Posterior vena cava (tissue), 2 donors: ENCODE measurements around the gene CMIP. TPM values are rescaled to one million over a fixed set of nuclear protein-coding genes. Genes with fewer than 3 reads are reported as not detected.
"Not testable (repeated sequence)": the region's sequence is repeated elsewhere in the genome, so short reads cannot be mapped to it uniquely, and the experiment has no call there.

Experiments
- DNase-seq: peaks from one replicate; pipeline ENCODE4 v3.0.0-alpha.2; 2020; ENCODE audit warnings: low spot score
- intact Hi-C, 2 donors: fragments of 100-400 bp; cut with DNase I; formaldehyde crosslinking; loops; one replicate each; pipeline versions ENCODE4 v1.14.1 to v1.14.2; 2022 to 2023
- total RNA-seq, 2 donors: library from RNA; stranded (reverse); fragmentation: NEBNext Ultra II Directional; extraction: Animal tissue kit (Norgen Biotek cat#: 25700); gene quantifications; one replicate each; pipeline ENCODE4 v1.2.1, GENCODE V29; 2021
- donor health status: DM: yes; HTN: yes; CAD: no.
- donor health status: DM: yes; HTN: yes; CAD: no.

Gene CMIP
- total RNA-seq, 2 donors from 2014 or later = 38.2 to 45.2 TPM

GRCh38 chr16:81684901-81685300 is 240.3 kb downstream of the CMIP start:
- intact Hi-C loops = no loop called here
- DNase-seq = no peak

GRCh38 chr16:81686391-81687130 is 242.0 kb downstream of the CMIP start:
- no peak for DNase-seq
- intact Hi-C loops = no loop called here

GRCh38 chr16:81687131-81687456 is 242.5 kb downstream of the CMIP start:
- intact Hi-C loops = no loop called here
- no peak for DNase-seq

GRCh38 chr16:81688182-81688581 is 243.6 kb downstream of the CMIP start:
- intact Hi-C loops = no loop called here
- no peak for DNase-seq

GRCh38 chr16:81688839-81689238 is 244.2 kb downstream of the CMIP start:
- DNase-seq, intact Hi-C loops: not testable (repeated sequence)

- intact Hi-C loops = no loop called here
- DNase-seq = no peak
These were observed 247.4 kb downstream of the CMIP start for GRCh38 chr16:81692021-81692420.

GRCh38 chr16:81692571-81692970 is 248.0 kb downstream of the CMIP start:
- intact Hi-C loops = no loop called here
- no peak for DNase-seq

- no peak for DNase-seq
These were observed 248.6 kb downstream of the CMIP start for GRCh38 chr16:81693041-81693743.

GRCh38 chr16:81693744-81694303 is 249.2 kb downstream of the CMIP start:
- DNase-seq = no peak
- intact Hi-C loops = loop anchor here in 1 of 2 donors (1.0 kb wide), 1 partner anchor 291 kb away; no protein-coding TSS in a partner anchor

More at GRCh38 chr16:81693041-81693743, 248.6 kb downstream of the CMIP start:
- intact Hi-C loops = loop anchor here in 1 of 2 donors (1.0 kb wide), 1 partner anchor 290 kb away; no protein-coding TSS in a partner anchor

- no peak for DNase-seq
- intact Hi-C loops = no loop called here
These were observed 250.1 kb downstream of the CMIP start for GRCh38 chr16:81694494-81695280.

GRCh38 chr16:81695321-81696165 is 250.9 kb downstream of the CMIP start:
- intact Hi-C loops = no loop called here
- no peak for DNase-seq

GRCh38 chr16:81696166-81696960 is 251.8 kb downstream of the CMIP start:
- DNase-seq = no peak
- intact Hi-C loops = no loop called here

- no peak for DNase-seq
- intact Hi-C loops = no loop called here
These were observed 252.5 kb downstream of the CMIP start for GRCh38 chr16:81696961-81697615.

- intact Hi-C loops = no loop called here
- no peak for DNase-seq
These were observed 253.2 kb downstream of the CMIP start for GRCh38 chr16:81697616-81698309.

GRCh38 chr16:81698310-81698641 is 253.7 kb downstream of the CMIP start:
- intact Hi-C loops = no loop called here
- DNase-seq = no peak

GRCh38 chr16:81699596-81699995 is 255.0 kb downstream of the CMIP start:
- intact Hi-C loops = no loop called here
- DNase-seq = no peak
